GM12878 (cell line): ENCODE results near the gene RINL.
A peak's percentile ranks its signal among the peaks of the same experiment; 100 is the strongest.

Experiments
- CBX5 ChIP-seq: sonication (generic); IDR thresholded peaks from 2 replicates; pipeline ENCODE4 v1.6.1; 2016; ENCODE audit warnings: low read depth, moderate library complexity, mild to moderate bottlenecking, inconsistent platforms
- CHD1 ChIP-seq: IDR thresholded peaks from 2 replicates; pipeline ENCODE4 v1.6.1; 2012; ENCODE audit warnings: low read depth, low read length, improper control_type of control experiment
- CHD4 ChIP-seq: fragments of 200-600 bp; sonication (generic); IDR thresholded peaks from 2 replicates; pipeline ENCODE4 v1.6.1; 2016; ENCODE audit warnings: mild to moderate bottlenecking
- CTCF ChIP-seq, 3 experiments: IDR thresholded peaks in 2 of 3; conservative IDR thresholded peaks in 1 of 3; 2 replicates each; pipeline ENCODE4 v1.5.1; 2011; ENCODE audit warnings: low read depth in 3 of 3, low read length in 3 of 3, mild to moderate bottlenecking in 3 of 3, control low read depth in 2 of 3, moderate library complexity in 2 of 3, inconsistent platforms in 1 of 3, mixed read lengths in 1 of 3; ENCODE audit not compliant: control insufficient read depth in 2 of 3, insufficient read depth in 1 of 3; ENCODE audit errors: extremely low read depth in 1 of 3
- CUX1 ChIP-seq: IDR thresholded peaks from 2 replicates; pipeline ENCODE4 v1.6.1; 2012; ENCODE audit warnings: improper control_type of control experiment, low read depth, low read length; ENCODE audit not compliant: insufficient replicate concordance
- ESRRA ChIP-seq: IDR thresholded peaks from 2 replicates; pipeline ENCODE4 v1.6.1; 2012; ENCODE audit warnings: mild to moderate bottlenecking, low read length, improper control_type of control experiment
- EZH2 ChIP-seq: IDR thresholded peaks from 2 replicates; pipeline ENCODE4 v1.6.1; 2012; ENCODE audit warnings: low read depth, mild to moderate bottlenecking, control low read depth, inconsistent platforms, low read length, borderline replicate concordance; ENCODE audit not compliant: control insufficient read depth
- IKZF1 ChIP-seq: fragments of 450-650 bp; conservative IDR thresholded peaks from 2 replicates; pipeline ENCODE4 v1.6.1; 2017; ENCODE audit warnings: antibody characterized with exemption, mild to moderate bottlenecking
- MAX ChIP-seq: IDR thresholded peaks from 2 replicates; pipeline ENCODE4 v1.6.1; 2012; ENCODE audit warnings: low read depth, low read length, improper control_type of control experiment
- POLR2A ChIP-seq: IDR thresholded peaks from 2 replicates; pipeline ENCODE4 v1.6.1; 2011; ENCODE audit warnings: low read depth, mild to moderate bottlenecking, low read length
- POLR2AphosphoS5 ChIP-seq: IDR thresholded peaks from 2 replicates; pipeline ENCODE4 v1.6.1; 2011; ENCODE audit warnings: mild to moderate bottlenecking, low read length, inconsistent platforms
- YY1 ChIP-seq: IDR thresholded peaks from 2 replicates; pipeline ENCODE4 v1.6.1; 2011; ENCODE audit warnings: low read depth, mild to moderate bottlenecking, low read length
- ZBTB33 ChIP-seq: fragments of 450-650 bp; IDR thresholded peaks from 2 replicates; pipeline ENCODE4 v1.6.1; 2017; ENCODE audit warnings: mild to moderate bottlenecking
- ZNF274 ChIP-seq: IDR thresholded peaks from one replicate; pipeline ENCODE4 v1.8.0; 2011; ENCODE audit not compliant: insufficient read length, insufficient read depth

- no peak for TF ChIP-seq EZH2
- TF ChIP-seq IKZF1, result no peak
- TF ChIP-seq CTCF (IDR thresholded peaks at IDR 0.05 in 2 of 3, conservative IDR thresholded peaks at IDR 0.05 in 1 of 3; ENCODE audit: control insufficient read depth in 2 of 3, extremely low read depth in 1 of 3, insufficient read depth in 1 of 3, low read depth in 3 of 3, low read length in 3 of 3), result no peak
- TF ChIP-seq CHD1, result no peak
- peak; percentile 7; the same call in 1 of the 2 replicates for TF ChIP-seq POLR2AphosphoS5
- TF ChIP-seq CHD4, result no peak
- no peak for TF ChIP-seq CBX5
- TF ChIP-seq YY1, result no peak
- no peak for TF ChIP-seq ZBTB33
- peak; percentile 70 for TF ChIP-seq POLR2A
- no peak for TF ChIP-seq ZNF274
- TF ChIP-seq ESRRA, result no peak
- no peak for TF ChIP-seq CUX1
- no peak for TF ChIP-seq MAX
Observed at GRCh38 chr19:38848299-38849146, 29.6 kb downstream of the RINL start.
